ENCODE measurements around the gene STX4.

GRCh38 chr16:30996985-30997724 lies 36.2 kb upstream of the STX4 start:
- TF ChIP-seq POLR2AphosphoS5 (IDR thresholded peaks at IDR 0.05; ENCODE audit: low read depth, low read length) (0 out of 2 replicates have a peak, but pooled peaks have one; percentile 28), TAF1 (IDR thresholded peaks at IDR 0.05; ENCODE audit: borderline replicate concordance, insufficient read depth, low read length) (no peak), SIN3A (IDR thresholded peaks at IDR 0.05; ENCODE audit: borderline replicate concordance, insufficient read depth, low read length) (no peak)
